Suppressor macrophage treated with lipopolysaccharide for 4 hours (primary cell): ENCODE measurements around the gene PIK3C3.
"Not testable (repeated sequence)": the region's sequence is repeated elsewhere in the genome, so short reads cannot be mapped to it uniquely, and the experiment has no call there.

Experiments
- DNase-seq: peaks from one replicate; pipeline ENCODE4 v3.0.0-alpha.2; 2020

PIK3C3 gene

GRCh38 chr18:42025974-42026625 lies 71.1 kb downstream of the PIK3C3 start:
- no peak for DNase-seq

- DNase-seq = peak; percentile 35
Observed at GRCh38 chr18:42028247-42028832, 73.3 kb downstream of the PIK3C3 start.

- DNase-seq = no peak
Observed at GRCh38 chr18:42029092-42029491, 74.1 kb downstream of the PIK3C3 start.

- no peak for DNase-seq
Observed at GRCh38 chr18:42030586-42031182, 75.7 kb downstream of the PIK3C3 start.

- no peak for DNase-seq
Observed at GRCh38 chr18:42032447-42032846, 77.4 kb downstream of the PIK3C3 start.

GRCh38 chr18:42033137-42033810 lies 78.2 kb downstream of the PIK3C3 start:
- no peak for DNase-seq

GRCh38 chr18:42038936-42039335 lies 83.9 kb downstream of the PIK3C3 start:
- no peak for DNase-seq

GRCh38 chr18:42039396-42039795 lies 84.4 kb downstream of the PIK3C3 start:
- DNase-seq = no peak

GRCh38 chr18:42041793-42042192 lies 86.8 kb downstream of the PIK3C3 start:
- no peak for DNase-seq

GRCh38 chr18:42045346-42045745 lies 90.3 kb downstream of the PIK3C3 start:
- DNase-seq = no peak

GRCh38 chr18:42047721-42048120 lies 92.7 kb downstream of the PIK3C3 start:
- DNase-seq = no peak

- peak; percentile 63 for DNase-seq
Observed at GRCh38 chr18:42048158-42048557, 93.1 kb downstream of the PIK3C3 start.

GRCh38 chr18:42049536-42049935 lies 94.5 kb downstream of the PIK3C3 start:
- not testable (repeated sequence) for DNase-seq

- DNase-seq = no peak
Observed at GRCh38 chr18:42051411-42051810, 96.4 kb downstream of the PIK3C3 start.

GRCh38 chr18:42052122-42052708 lies 97.2 kb downstream of the PIK3C3 start:
- no peak for DNase-seq

- DNase-seq = peak; percentile 62
Observed at GRCh38 chr18:42053188-42053781, 98.3 kb downstream of the PIK3C3 start.

GRCh38 chr18:42064109-42064508 lies 109.1 kb downstream of the PIK3C3 start:
- DNase-seq = no peak

- DNase-seq = no peak
Observed at GRCh38 chr18:42067518-42067917, 112.5 kb downstream of the PIK3C3 start.

- no peak for DNase-seq
Observed at GRCh38 chr18:42068030-42068429, 113.0 kb downstream of the PIK3C3 start.

GRCh38 chr18:42069036-42069435 lies 114.0 kb downstream of the PIK3C3 start:
- DNase-seq = no peak

GRCh38 chr18:42072407-42072806 lies 117.4 kb downstream of the PIK3C3 start:
- DNase-seq = no peak

GRCh38 chr18:42074704-42075103 lies 119.7 kb downstream of the PIK3C3 start:
- DNase-seq = no peak

- no peak for DNase-seq
Observed at GRCh38 chr18:42078711-42079110, 123.7 kb downstream of the PIK3C3 start.
